Cardiac fibroblast (primary cell): ENCODE results near the gene LHFPL3.
"Not testable (repeated sequence)": the region's sequence is repeated elsewhere in the genome, so short reads cannot be mapped to it uniquely, and the experiment has no call there.

ENCODE experiments used
- DNase-seq, 2 donors: peaks; one replicate each; pipeline versions ENCODE4 v3.0.0 to v3.0.0-alpha.2; 2010; ENCODE audit warnings: low read depth in 2 of 2
- H3K4me3 ChIP-seq, 2 donors: replicated peaks in 1 of 2; 1 replicate in 1 of 2; 2 replicates in 1 of 2; pipeline ENCODE4 v1.5.1; 2011; ENCODE audit warnings: low read depth in 2 of 2, low read length in 2 of 2, mild to moderate bottlenecking in 2 of 2, moderate library complexity in 1 of 2
- TF ChIP-seq, protein P1 (sequence below): IDR thresholded peaks from one replicate; pipeline ENCODE4 v1.5.1; 2011; ENCODE audit warnings: low read depth, mild to moderate bottlenecking, low read length, inconsistent platforms

Gene LHFPL3

DNA sequence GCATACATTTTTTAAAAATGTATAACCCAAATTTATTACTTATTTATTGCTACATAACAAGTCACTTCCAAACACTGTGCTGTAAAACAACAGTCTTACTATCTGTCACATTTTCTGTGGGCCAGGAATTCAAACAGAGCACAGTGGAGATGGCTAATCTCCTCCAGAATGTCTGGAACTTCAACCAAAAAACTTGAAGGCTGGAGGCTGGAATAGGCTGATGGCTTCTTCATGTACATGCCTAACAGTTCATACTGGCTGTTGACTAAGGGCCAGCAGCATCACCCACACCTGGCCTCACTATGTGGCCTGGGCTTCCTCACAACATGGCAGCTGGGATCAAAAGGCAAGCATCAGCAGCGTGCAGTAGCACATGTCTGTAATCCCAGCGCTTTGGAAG is 593.2 kb downstream of the LHFPL3 start:
- TF ChIP-seq, protein P1, sequence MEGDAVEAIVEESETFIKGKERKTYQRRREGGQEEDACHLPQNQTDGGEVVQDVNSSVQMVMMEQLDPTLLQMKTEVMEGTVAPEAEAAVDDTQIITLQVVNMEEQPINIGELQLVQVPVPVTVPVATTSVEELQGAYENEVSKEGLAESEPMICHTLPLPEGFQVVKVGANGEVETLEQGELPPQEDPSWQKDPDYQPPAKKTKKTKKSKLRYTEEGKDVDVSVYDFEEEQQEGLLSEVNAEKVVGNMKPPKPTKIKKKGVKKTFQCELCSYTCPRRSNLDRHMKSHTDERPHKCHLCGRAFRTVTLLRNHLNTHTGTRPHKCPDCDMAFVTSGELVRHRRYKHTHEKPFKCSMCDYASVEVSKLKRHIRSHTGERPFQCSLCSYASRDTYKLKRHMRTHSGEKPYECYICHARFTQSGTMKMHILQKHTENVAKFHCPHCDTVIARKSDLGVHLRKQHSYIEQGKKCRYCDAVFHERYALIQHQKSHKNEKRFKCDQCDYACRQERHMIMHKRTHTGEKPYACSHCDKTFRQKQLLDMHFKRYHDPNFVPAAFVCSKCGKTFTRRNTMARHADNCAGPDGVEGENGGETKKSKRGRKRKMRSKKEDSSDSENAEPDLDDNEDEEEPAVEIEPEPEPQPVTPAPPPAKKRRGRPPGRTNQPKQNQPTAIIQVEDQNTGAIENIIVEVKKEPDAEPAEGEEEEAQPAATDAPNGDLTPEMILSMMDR, result no peak
- DNase-seq, result no peak
- no peak overlapping the region for H3K4me3 ChIP-seq

- TF ChIP-seq, protein P1, result no peak
- peak; percentile 70 to 82 for DNase-seq
- H3K4me3 ChIP-seq, result no peak overlapping the region
Measured at GRCh38 chr7:104922182-104923009, 594.0 kb downstream of the LHFPL3 start.

- DNase-seq, result peak; percentile 96
- H3K4me3 ChIP-seq, result no peak overlapping the region
- TF ChIP-seq, protein P1, result peak; percentile 85
Measured at GRCh38 chr7:104923010-104923421, 594.6 kb downstream of the LHFPL3 start.

- DNase-seq, H3K4me3 ChIP-seq: not testable (repeated sequence)
Measured at GRCh38 chr7:104926189-104926588, 597.8 kb downstream of the LHFPL3 start.

- TF ChIP-seq, protein P1, result no peak
- no peak overlapping the region for H3K4me3 ChIP-seq
- no peak for DNase-seq
Measured at GRCh38 chr7:104926601-104927041, 598.2 kb downstream of the LHFPL3 start.

GRCh38 chr7:104927055-104927454 is 598.7 kb downstream of the LHFPL3 start:
- H3K4me3 ChIP-seq, result no peak overlapping the region
- no peak for DNase-seq
- TF ChIP-seq, protein P1, result no peak

DNA sequence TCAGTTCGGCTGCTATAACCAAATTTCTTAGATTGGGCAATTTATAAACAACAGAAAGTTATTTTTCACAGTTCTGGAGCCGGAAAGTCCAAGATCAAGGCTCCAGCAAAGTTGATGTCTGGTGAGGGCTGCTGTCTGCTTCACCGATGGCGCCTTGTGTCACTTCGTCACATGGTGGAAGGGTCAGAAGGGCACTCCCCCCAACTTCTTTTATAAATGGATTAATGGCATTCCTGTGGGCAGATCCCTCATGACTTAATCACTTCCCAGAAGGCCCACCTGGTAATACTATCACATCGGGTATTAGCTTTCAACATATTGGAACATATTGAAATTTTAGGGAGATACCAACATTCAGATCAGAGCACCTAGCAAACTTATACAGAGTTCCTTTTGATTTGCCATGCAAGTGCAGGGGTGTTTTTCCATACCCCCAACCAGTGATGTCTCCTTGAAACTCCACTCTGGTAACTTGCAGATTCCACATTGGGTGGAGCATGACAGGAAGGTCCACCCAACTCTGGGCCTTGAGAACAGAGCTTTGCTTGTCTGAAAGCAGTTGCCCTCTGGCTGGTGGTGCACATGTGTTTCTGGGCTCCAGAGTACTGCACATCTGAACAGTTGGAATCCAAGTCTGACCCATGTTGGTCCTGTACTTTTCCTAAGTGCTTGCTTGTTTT is 600.5 kb downstream of the LHFPL3 start:
- H3K4me3 ChIP-seq, result no peak overlapping the region
- no peak for DNase-seq
- TF ChIP-seq, protein P1, result no peak
